BE2C (cell line): ENCODE results near the gene INPP5A.

Experiments
- DNase-seq: peaks from one replicate; pipeline ENCODE4 v3.0.0-alpha.2; 2020
- H3K27me3 ChIP-seq: fragments of 250-450 bp; sonication (Bioruptor Pico); 2 replicates; pipeline ENCODE4 v1.5.1; 2020; ENCODE audit warnings: mild to moderate bottlenecking
- H3K36me3 ChIP-seq: fragments of 250-450 bp; sonication (Bioruptor Pico); 2 replicates; pipeline ENCODE4 v1.5.1; 2020; ENCODE audit warnings: mild to moderate bottlenecking
- H3K4me1 ChIP-seq: fragments of 250-450 bp; sonication (Bioruptor Pico); 2 replicates; pipeline ENCODE4 v1.5.1; 2020
- H3K4me3 ChIP-seq: 2 replicates; pipeline ENCODE4 v1.5.1; 2011; ENCODE audit warnings: low read depth, low read length
- H3K9me3 ChIP-seq: fragments of 250-450 bp; sonication (Bioruptor Pico); 2 replicates; pipeline ENCODE4 v1.5.1; 2020
- TF ChIP-seq, protein P1 (sequence below): IDR thresholded peaks from 2 replicates; pipeline ENCODE4 v1.5.1; 2012; ENCODE audit warnings: mild to moderate bottlenecking, low read depth, low read length

Gene INPP5A

GRCh38 chr10:132641966-132642731, 104.6 kb downstream of the INPP5A start:
- H3K27me3 ChIP-seq: no peaks in the 10 kb centered on the region
- no peak overlapping the region for H3K4me3 ChIP-seq
- no peaks in the 10 kb centered on the region for H3K36me3 ChIP-seq
- TF ChIP-seq, protein P1, sequence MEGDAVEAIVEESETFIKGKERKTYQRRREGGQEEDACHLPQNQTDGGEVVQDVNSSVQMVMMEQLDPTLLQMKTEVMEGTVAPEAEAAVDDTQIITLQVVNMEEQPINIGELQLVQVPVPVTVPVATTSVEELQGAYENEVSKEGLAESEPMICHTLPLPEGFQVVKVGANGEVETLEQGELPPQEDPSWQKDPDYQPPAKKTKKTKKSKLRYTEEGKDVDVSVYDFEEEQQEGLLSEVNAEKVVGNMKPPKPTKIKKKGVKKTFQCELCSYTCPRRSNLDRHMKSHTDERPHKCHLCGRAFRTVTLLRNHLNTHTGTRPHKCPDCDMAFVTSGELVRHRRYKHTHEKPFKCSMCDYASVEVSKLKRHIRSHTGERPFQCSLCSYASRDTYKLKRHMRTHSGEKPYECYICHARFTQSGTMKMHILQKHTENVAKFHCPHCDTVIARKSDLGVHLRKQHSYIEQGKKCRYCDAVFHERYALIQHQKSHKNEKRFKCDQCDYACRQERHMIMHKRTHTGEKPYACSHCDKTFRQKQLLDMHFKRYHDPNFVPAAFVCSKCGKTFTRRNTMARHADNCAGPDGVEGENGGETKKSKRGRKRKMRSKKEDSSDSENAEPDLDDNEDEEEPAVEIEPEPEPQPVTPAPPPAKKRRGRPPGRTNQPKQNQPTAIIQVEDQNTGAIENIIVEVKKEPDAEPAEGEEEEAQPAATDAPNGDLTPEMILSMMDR: no peak
- H3K9me3 ChIP-seq: no peaks in the 10 kb centered on the region
- H3K4me1 ChIP-seq: no peaks in the 10 kb centered on the region
- DNase-seq: no peak

GRCh38 chr10:132642732-132643008, 105.1 kb downstream of the INPP5A start:
- TF ChIP-seq, protein P1: no peak
- Histone ChIP-seq H3K4me3 (no peak overlapping the region), H3K9me3 (no peaks in the 10 kb centered on the region), H3K27me3 (no peaks in the 10 kb centered on the region), H3K36me3 (no peaks in the 10 kb centered on the region), H3K4me1 (no peaks in the 10 kb centered on the region)
- DNase-seq: no peak

DNA sequence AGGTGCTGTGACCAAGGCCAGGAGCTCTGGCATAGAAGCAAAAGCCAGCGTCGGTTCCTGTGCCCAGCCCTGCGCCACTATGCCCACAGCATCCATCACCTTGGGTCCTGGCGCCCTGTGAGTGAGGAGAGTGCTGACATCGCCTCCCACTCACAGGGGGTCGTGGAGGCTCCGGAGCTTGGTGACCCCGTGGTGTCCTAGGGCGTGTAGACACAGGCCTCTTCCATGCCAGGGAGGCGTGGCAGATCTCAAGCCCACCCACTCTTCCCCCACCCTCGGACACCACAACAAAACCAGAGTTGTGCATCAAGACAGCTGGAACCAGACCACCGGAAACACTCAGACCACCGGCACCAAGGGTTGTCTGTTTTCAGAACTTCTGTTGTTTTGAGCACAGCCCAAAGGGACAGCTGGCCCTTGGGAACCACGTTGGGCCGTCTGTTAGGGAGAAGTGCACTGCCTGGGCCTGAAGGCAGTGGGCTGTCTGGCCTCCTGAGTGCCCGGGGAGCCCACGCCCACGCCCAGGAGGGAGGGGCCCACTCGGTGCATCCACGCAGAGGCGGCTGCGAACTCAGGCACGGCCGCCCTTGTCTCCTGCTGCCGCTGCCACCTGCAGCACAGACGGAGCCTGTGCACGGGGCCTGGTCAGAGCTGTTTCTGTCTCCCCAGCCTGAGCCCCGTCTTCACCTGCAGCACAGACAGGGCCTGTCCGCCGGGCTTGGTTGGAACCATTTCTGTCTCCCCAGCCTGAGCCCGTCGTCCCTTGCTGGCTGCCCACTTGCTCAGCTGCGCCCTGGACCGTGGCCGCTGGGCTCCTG, 106.3 kb downstream of the INPP5A start:
- DNase-seq: no peak
- Histone ChIP-seq H3K27me3 (no peaks in the 10 kb centered on the region), H3K36me3 (no peaks in the 10 kb centered on the region), H3K4me1 (peaks cover 9% of the 10 kb centered on the region), H3K4me3 (no peak overlapping the region), H3K9me3 (no peaks in the 10 kb centered on the region)
- TF ChIP-seq, protein P1: no peak

DNA sequence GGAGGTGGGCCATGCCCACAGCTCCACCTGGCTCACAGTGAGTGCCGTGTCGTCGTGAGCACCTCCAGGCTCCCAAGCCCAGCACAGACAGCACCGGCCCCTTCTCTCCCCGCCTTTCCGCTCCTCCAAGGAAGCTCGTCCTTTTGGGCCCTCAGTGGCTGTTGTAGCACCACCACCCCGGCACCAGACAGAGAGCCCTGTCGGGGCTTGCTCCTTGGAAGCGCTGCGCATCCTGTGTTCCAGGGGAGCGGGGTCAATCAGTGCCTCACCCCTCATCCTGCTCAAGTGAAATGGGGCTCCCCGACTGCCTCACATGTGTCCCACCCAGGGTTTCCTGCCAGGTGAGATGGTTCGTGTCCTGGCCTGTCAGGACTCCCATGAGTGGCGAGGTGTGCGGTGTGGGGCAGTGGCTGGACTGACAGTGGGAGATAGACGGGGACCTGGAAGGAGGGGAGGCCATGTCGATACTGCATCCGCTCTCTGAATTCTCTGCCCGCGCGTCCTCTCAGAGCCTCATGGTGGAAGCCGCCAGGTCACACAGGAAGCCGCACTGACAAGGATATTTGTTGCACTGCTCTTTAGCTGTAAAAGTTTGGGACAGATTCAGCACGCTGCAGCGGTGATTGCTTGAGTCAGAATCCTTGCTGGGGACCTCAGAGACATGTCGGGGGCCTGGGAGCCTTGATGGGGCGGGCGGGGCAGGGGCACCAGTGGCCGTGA, 107.1 kb downstream of the INPP5A start:
- Histone ChIP-seq H3K27me3 (no peaks in the 10 kb centered on the region), H3K36me3 (no peaks in the 10 kb centered on the region), H3K4me1 (peaks cover 9% of the 10 kb centered on the region), H3K4me3 (no peak overlapping the region), H3K9me3 (no peaks in the 10 kb centered on the region)
- no peak for DNase-seq
- TF ChIP-seq, protein P1: no peak

GRCh38 chr10:132645247-132645530, 107.6 kb downstream of the INPP5A start:
- DNase-seq: no peak
- Histone ChIP-seq H3K4me3 (no peak overlapping the region), H3K9me3 (no peaks in the 10 kb centered on the region), H3K36me3 (no peaks in the 10 kb centered on the region), H3K27me3 (no peaks in the 10 kb centered on the region), H3K4me1 (peaks cover 9% of the 10 kb centered on the region)
- TF ChIP-seq, protein P1: no peak
